GM19351 (cell line): Measurements from ENCODE around the gene ANKRD33B.

Experiments used
- ATAC-seq: cut with Tn5 transposase; IDR thresholded peaks from one replicate; pipeline ENCODE4 v1.9.1; 2021; ENCODE audit warnings: mild to moderate bottlenecking, moderate library complexity; ENCODE audit not compliant: unreplicated experiment

The ANKRD33B gene

DNA sequence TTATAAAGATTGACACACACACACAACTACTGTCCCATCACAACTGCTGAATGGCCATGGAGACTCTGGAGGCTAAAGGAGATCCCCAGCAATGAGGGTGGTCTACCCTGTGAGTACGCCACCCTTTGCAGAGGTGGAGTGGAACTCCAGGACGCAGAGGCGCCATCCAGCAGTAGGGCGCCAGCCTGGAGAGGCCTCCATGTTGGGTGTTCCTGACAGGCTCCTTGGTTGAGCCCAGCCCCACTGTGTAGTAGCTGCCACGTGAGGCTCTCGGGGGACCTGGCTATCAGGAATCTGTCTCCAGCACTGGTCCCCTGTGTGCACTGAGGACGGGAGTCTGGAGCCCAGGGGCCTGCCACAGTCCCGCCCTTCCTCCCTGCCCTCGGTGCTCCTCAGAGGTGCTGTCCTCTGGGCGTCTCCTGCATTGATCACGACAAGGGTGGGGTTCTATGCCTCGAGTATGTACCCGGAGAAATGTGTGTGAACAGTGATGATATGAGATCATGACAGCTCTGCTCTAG, 124.8 kb downstream of the ANKRD33B start:
- ATAC-seq = no peak

DNA sequence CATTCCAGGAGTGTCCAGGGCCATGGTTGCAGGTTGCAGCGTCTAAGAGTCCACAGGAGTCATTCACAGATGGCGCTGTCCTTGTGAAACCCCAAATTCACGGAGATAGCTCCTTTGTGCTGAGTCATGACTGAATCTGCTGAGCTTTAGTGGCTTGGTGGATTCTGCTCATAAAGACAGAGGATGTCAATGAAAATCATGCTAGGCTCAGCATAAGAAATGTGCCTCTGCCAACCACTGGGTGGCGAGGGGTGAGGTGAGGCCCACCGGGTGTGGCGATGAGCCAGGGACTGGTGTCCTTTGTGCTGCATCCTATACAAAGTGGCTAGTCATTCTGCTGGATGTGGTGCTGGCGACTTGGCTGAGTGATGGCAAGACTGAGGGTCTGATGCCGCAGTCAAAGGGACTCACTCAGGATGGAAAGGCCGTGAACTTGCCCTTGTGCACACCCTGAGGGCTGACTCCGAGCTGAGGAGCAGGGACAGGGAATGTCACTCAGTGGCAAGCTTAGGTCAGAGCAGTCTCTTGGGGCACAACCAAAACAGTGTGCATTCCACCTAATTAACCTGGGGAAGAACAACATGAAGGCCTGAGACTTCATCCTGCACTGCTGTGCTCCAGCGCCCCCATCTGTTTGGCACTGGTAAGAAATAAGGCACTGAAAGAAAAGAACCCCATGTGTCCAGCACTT, 125.7 kb downstream of the ANKRD33B start:
- ATAC-seq = peak; percentile 27

DNA sequence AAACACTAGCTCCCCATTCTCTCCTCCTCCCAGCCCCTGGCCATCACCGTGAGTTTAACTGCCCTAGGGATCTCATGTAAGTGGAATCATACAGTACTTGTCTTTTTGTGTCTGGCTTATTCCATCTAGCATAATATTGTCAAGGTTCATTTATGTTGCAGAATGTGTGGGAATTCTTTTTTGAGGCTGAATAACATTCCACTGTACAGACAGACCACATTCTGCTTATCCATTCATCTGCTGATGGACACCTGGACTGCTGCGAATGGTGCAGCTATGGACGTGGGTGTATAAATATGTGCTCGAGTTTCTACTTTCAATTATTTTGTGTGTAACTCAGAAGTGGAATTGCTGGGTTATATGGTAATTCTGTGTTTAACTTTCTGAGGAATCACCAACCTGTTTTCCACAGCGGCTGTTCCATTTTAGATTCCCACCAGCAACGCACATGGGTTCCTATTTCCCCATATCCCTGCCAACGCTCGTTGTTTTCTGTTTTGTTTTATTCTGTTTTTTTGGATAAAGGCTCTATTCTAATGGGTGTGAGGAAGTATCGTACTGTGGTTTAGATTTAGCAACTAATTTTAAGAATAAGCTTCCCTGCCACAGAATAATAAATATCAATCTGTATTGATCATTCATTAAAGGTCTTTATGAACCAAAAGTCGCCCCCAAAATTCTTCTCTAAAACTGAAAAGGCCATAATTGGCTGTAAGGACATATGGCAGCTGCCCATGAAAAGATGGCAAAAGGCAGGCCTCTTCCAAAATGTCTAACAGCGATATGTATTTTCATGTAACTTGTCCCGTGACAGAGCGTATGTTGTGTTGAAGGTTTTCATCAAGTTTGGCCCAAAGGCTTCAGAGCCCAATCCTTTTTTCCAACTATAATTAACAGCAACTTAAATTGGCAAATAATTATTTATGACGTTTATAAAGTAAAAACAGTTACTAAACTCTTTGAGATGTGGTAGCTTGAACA, 126.9 kb downstream of the ANKRD33B start:
- ATAC-seq = no peak

DNA sequence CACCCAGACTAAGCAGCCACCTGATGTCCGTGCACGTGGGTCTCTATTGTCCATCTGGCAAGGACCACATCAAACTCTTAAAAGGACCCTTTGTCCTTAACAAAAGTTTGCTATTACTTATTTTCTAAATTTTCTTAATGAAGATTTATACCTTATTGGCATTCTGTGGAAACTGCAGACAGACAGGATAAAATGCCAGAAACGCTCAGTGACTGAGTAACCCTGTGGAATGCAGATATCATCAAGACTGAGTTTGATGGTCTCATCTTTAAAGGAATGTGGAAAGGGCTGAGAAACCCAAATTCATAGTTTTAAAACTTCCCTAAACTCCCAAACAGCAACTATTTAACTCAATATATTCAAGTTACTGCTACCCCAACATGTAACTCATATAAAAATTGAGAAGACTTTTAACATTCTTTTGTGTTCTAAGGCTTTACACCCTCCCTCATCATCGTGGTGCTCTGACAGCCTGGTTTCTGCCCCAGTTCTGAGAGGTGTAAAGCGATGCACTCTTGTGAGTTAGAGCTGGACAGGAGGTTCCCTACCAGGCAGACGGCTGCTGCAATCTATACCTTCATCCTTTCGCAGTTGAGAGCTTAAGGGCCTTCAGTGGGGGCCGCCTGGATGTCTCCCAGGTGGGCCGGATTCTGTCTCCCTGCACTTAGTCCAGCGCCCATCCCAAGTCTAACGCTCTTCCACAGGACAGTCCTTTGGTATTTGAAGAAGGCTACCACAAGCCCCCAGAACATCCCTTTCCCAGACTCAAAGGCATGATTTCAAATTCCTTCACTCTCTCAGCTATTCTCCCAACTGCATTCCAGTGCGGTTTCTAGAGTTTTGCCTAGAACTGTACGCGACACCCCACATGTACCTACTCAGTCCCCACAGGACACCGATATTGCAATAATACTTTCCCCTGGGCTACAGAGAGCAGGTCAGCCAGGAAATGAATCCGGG, 128.2 kb downstream of the ANKRD33B start:
- ATAC-seq = no peak

DNA sequence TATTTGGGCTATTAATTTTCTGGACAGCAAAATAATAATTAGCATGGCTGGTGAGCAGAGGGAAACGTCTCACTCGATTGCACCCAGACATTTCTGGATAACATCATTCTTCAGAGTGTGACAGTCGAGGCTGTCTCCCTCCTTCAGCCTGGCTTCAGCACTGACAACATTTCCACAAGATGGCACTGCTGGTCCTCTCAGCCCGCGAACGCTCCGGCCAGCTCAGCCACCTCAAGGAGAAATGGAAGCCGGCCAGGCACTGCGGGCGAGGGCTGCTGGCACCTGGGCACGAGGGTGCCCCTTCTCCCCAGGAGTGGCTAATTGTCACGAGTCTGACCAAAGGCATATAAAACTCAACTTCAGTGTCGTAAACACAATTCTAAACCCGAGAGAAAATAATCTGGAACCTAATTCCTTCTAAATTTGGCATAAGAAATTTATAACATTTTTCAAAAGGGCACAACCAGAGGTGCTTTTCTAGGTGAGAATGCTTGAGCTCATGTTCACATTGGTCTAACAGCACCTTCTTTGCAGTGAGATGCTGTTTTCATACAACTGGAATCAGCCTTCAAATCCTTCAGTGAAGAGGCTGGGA, 131.3 kb downstream of the ANKRD33B start:
- peak; percentile 38 for ATAC-seq

DNA sequence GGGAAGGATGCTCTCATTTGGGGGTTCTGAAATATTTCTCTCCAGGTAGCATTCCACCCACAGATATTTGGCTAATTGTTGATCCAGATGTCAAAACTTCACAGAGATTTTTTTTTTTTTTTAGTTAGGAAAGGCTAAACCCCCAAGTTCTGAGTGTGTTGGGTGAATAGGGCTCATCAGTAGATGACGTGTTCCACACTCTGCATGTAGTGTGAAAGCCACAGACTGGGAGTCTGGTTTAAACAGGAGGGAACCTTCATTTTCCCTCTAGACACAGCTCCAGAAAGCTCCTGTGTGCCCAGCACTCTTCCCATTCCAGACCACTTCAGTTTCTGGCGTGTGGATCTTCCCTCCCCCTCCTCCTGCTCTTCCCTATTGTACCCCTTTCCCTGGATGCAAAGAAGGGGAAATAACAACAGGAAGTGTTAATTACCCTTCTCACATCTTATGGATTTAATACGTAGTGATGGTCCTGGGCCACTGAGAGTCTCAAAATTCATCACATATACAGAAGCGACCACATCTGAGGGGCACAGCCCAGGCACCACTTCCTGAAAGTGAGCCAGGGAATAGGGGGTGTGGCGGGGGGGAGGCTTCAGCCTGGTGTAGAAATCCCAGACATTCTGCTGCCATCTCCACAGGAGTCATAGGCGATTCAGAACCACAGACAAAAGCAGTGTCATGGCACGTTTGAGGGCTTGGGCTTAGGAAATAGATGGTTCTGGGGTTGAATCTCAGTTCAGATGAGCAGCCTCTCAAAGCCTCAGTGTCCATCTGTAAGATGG, 132.1 kb downstream of the ANKRD33B start:
- no peak for ATAC-seq

DNA sequence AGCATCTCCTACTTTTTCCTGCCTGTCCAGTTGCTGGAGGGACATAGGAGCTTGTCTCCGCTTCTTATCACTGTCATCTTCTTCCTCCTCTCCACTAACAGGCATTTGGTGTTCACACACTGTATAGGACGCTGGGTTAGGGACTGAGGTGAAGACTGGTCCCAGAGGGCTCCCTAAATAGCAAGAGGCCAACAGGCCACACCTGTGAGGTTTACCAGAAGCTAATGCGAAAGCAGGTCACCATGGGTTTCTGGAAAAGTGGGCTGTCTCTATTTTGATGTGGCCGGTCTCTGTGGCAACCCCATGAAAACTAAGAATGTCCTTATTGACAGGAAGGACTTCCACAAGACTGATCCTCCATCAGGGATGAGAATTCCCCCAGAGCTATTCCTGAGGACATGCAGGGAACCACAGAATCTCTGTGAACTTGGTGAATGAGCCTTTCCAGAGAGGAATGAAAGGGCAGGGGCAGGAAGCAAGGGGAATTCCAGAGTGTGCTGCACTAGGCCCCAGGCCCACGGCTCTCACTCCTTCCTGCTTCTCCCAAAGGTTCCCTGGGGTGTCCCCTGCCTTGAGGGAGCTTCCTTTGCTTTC, 135.5 kb downstream of the ANKRD33B start:
- peak; percentile 48 for ATAC-seq

DNA sequence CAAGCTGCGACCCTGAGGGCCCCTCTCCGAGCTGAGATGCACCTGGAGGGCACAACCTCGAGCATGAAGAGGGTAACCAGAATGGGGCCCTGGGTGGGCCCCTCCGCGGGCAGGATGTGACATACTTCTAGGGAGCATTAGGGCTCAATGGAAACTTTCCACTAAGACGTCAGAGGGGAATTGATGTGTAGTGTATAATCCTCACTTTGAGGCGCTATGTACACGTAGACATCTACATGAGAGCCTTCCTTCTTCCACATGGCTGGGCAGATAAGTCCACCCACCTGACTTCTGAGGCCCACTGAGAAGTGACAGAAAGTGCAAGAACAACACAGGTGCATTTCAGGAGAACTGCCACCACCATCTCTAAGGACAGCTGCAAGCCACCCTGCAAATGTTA, 136.1 kb downstream of the ANKRD33B start:
- ATAC-seq = peak; percentile 68

DNA sequence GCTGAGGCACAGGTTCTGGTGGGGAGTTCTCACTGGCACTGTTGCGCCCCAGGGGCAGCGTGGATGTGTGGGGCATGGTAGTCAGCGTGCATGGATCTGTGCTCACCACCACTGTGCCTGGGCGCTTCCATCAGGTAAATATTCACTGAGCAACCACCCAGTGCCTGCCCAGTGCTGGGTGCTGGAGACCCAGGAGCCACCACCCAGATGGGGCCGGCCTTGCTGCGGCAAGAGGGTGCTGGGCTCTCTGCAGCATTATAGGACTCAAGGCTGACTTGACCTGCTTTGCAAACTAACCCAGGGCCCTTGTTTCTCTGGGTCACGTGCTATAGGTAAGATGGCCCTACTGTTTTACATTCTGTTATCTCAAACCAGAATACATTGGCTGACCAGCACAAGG, 136.6 kb downstream of the ANKRD33B start:
- no peak for ATAC-seq

DNA sequence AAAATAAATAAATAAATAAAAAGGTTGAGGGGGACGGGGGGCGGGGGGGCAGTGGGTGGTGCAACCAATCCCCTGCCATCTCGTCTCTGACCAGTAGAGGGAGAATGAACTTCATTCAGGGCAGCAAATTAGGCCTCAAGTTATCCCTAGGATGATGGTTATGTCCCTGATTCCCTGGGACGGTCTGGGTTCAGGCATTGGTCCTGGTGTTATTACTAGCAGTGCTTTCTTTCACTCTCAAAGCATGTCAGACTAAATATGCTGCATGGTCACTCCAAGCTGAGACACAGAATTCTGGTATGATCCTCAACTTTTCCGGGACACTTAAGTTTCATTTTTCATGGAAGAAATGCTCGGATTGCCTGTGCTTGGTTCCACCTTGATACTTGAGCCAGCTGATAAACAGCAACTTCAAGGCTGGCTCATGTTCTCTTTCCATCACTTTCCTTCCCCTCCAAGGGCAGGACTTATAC, 137.7 kb downstream of the ANKRD33B start:
- ATAC-seq = peak; percentile 20

DNA sequence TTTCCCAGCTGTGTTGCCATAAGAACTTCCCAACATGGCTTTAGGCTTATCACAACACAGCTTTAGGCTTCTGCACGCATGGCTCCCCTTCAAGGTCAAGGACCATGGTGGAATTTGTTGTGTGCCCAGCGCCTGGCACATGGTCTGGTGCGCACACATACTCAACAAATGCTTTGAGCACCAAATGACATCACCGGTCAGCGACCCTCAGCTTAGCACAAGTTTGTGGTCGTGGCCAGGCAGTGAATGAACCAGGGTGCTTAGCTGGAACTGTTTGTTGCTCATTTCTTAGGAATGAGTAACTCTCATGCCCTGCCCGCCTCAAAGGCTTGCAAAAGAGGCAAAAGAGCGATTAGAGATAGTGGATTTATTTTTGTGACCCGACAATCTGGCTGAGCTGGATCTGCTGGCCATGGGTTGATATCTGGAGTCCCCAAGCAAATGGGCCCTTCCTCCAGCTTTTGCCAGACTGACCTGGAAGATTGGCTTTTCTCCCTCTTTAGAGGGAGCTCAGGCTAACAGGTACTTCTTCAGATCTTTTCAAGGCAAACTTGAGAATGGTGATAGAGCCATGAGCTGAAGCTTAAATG, 138.3 kb downstream of the ANKRD33B start:
- no peak for ATAC-seq

DNA sequence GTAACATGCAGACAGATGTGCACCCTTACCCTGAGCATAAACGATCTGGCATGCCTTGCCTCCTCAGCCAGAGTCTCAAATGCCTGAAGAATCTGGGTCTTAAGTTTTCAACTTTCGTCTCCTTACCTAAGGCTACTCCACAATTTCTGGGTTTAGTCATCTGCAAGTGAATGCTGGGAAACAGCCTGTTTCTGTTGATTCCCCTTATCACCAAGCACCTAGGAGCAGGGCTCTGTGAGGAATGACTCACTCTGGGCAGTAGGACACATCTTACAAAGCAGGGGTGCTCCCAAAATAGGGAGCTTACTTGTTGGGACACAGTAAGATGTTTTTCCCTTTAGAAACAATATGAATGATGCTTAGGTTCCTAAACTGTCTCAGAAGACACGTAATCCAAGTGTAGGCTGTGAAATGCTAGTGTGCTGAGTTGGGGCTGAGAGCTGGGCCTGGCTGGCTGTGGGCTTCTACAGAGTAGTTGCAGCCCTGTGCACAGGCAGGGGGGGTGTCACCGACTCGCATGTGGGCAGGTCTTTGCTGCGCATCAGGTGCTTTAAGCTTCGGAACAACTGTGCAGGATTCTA, 139.1 kb downstream of the ANKRD33B start:
- ATAC-seq = no peak

DNA sequence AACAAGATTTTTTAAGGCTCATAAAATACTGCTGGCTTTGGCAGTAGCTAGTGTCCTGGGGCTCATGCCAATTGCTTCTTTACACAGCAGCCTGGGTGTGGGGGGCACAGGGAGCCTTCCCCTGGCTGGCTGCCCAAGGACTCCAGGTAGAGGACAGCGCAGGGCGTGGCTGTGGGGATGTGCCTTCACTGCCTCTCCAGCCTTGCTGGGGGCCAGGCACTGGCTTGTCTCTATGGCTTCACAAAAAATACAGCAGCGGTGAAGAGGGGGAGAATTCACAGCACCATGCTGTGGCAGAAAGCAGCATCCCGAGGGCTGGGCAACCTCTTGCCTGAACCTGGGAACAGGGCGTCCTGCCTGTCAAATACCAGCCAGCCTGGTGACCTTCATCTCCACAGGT, 139.8 kb downstream of the ANKRD33B start:
- ATAC-seq = no peak

DNA sequence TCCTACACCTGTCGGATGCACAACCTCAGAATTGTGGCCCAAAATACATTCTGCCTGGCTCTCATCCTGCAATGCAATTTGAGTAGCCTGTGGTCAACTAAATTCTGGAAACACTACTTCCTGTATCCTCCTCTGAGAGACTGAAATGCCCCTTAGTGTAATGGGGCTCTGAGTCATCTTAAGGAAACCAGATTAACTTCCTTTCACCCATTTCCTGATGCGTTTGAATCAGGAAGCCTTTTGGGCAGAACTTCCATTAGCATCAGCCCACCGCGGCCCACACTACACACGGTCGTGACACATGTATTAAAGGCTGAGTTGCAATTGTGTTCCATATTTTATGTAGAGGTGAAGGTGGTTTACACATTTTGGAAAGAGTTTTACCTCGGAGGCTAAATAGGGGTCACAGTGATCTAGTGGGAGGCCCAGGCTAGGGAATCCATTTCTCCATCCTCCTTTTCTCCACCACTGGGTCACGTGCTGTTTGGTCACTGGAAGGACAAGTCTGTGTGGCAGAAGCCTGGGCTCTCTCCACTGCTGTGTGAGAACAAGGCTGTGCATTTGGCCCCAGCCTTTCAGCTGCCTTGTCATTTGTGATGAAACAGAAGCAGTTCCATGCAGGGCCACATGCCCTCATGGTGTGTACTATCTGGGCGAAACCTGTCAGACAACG, 141.2 kb downstream of the ANKRD33B start:
- ATAC-seq = no peak

DNA sequence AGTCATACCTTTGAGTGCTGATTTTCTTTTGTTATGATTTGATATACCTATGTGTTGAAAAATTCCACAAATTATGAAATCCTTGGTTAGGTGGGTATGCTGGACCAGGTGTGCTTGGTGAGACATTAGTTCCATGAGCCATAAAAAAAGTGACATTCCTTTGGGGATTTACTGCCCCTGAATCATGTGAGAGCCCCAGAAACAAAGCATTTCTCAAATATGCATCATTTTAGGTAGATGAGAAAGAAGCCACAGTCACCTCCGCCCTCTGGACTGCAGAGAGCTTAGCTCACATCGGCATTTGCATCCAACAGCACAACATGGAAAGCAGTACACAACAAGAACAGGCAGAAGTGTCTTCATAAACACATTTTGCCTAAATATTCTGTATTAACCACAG, 141.9 kb downstream of the ANKRD33B start:
- ATAC-seq = no peak

DNA sequence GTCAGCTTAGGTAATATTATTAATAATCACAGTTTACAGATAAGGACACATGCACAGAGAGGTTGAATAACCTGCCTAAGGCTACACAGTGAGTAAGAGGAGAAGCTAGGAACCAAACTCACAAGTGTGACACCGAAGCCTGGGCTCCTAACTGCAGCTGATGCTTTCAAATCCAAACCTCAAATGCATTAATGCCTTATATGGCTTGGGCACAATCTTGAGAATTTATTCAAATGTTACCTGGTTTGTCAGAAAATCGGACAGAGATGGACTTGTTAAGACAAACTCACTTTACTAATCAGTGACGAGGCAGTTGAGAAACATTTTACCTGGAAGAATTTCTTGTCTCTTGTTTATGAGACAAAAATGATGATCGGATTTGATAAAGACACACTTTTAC, 142.5 kb downstream of the ANKRD33B start:
- no peak for ATAC-seq
